Measurements from ENCODE around the gene CREB3L2. TPM values are rescaled to one million over a fixed set of nuclear protein-coding genes. Genes with fewer than 3 reads are reported as not detected.

CREB3L2 gene
- total and polyA plus RNA-seq, 2 of the 8 experiments (the other 6 are each of a cell fraction or from before 2014, with no cell fraction given), result 14.4 to 48.3 TPM

DNA sequence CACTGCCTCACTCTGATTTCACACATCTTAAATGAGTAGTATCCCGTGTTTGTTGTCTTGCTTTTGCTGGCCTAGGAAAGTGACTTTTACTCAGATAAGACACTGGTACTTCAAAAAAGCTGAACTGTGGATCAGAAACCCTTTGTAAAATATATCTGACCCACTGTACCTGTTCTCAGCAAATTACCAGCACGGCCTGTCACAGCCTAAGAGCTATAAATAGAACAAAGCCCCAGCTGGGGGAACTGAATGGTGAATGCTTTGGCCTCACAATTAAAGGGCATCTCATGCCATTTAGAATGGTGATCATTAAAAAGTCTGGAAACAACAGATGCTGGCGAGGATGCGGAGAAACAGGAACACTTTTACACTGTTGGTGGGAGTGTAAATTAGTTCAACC lies 76.1 kb downstream of the CREB3L2 start:
- Histone ChIP-seq H3K36me3 (ENCODE audit: control insufficient read depth in 2 of 4, insufficient read depth in 4 of 4, low read length in 3 of 4) (peaks cover 0 to 19% (median 11%) of the 10 kb centered on the region in 4 experiments; a peak in 6 of 8 replicates), H2BK120ac (replicated peaks; ENCODE audit: low read depth, low read length) (no peak overlapping the region), H3K79me2 (ENCODE audit: control insufficient read depth in 1 of 2, insufficient read depth in 2 of 2, low read length in 2 of 2) (peaks cover 0 to 3% of the 10 kb centered on the region in 2 experiments; a peak in 1 of 4 replicates), H2AK5ac (ENCODE audit: low read depth, low read length) (no peak overlapping the region), H4K8ac (ENCODE audit: extremely low read depth, insufficient read depth, low read length) (no peak overlapping the region), H3K27me3 (replicated peaks in 1 of 4; ENCODE audit: control insufficient read depth in 3 of 4, extremely low read depth in 1 of 4, insufficient read depth in 3 of 4, low read length in 3 of 4) (no peaks in the 10 kb centered on the region), H3K14ac (ENCODE audit: insufficient read length) (no peak overlapping the region), H3K79me1 (ENCODE audit: low read depth, low read length) (no peaks in the 10 kb centered on the region; the same call in 1 of the 2 replicates), H2AFZ (ENCODE audit: low read length) (no peak overlapping the region), H2BK12ac (ENCODE audit: low read depth, low read length) (no peak overlapping the region), H4K5ac (ENCODE audit: insufficient read length, low read depth, low read length) (no peak overlapping the region), H3K4ac (replicated peaks; ENCODE audit: insufficient read length, low read depth, low read length) (no peak overlapping the region), H4K20me1 (replicated peaks in 1 of 2; ENCODE audit: control insufficient read depth in 1 of 2, insufficient read depth in 2 of 2, low read length in 2 of 2) (no peaks in the 10 kb centered on the region), H2BK15ac (ENCODE audit: low read length) (no peak overlapping the region), H3K4me3 (ENCODE audit: extremely low read depth in 1 of 4, insufficient read depth in 2 of 4, low read depth in 3 of 4, low read length in 4 of 4) (no peak overlapping the region), H3K56ac (replicated peaks; ENCODE audit: insufficient read length, low read depth, low read length) (no peak overlapping the region), H3K9ac (replicated peaks in 1 of 4; ENCODE audit: extremely low read depth in 1 of 4, low read depth in 3 of 4, low read length in 3 of 4) (no peak overlapping the region), H3K18ac (ENCODE audit: extremely low read depth, low read length) (no peak overlapping the region), H3K27ac (ENCODE audit: low read depth, low read length) (no peak overlapping the region), H4K91ac (replicated peaks; ENCODE audit: insufficient read length, low read length) (no peak overlapping the region), H3K4me1 (replicated peaks in 1 of 4; ENCODE audit: control insufficient read depth in 3 of 4, insufficient read depth in 4 of 4, low read length in 3 of 4) (peaks cover 0 to 2% (median under 1%) of the 10 kb centered on the region in 4 experiments; a peak in 1 of 7 replicates), H2BK5ac (ENCODE audit: low read depth, low read length) (no peak overlapping the region), H3K4me2 (ENCODE audit: insufficient read depth in 1 of 2, low read depth in 2 of 2, low read length in 2 of 2) (no peak overlapping the region), H3K9me3 (ENCODE audit: insufficient read depth in 2 of 2, low read depth in 1 of 2, low read length in 1 of 2) (peaks cover 0 to 3% of the 10 kb centered on the region in 2 experiments; a peak in 1 of 4 replicates), H3K23ac (ENCODE audit: insufficient read length) (no peak overlapping the region), H3K23me2 (ENCODE audit: low read depth, low read length) (no peaks in the 10 kb centered on the region), H2BK20ac (ENCODE audit: low read length) (no peak overlapping the region)
- WGBS, 2 experiments (ENCODE audit: extremely low coverage in 1 of 2, insufficient coverage in 1 of 2, insufficient read length in 1 of 2, insufficient replicate concordance in 2 of 2, low coverage in 1 of 2, low lambda C conversion rate in 2 of 2, missing lambda C conversion rate in 1 of 2), result 82% methylated on average over 4 of the region's 4 CpGs; no CpG with 5 or more reads in 1 of the 2 experiments
- POLR2A ChIA-PET (ENCODE audit: partially characterized antibody), result no interaction called here
- FAIRE-seq (no peak), DNase-seq (ENCODE audit: low read depth in 1 of 2, low spot score in 2 of 2) (no peak)
- TF ChIP-seq POLR2A (IDR thresholded peaks at IDR 0.05; ENCODE audit: control extremely low read depth in 1 of 2, low read depth in 2 of 2, low read length in 2 of 2), result no peak
- TF ChIP-seq, protein P1, sequence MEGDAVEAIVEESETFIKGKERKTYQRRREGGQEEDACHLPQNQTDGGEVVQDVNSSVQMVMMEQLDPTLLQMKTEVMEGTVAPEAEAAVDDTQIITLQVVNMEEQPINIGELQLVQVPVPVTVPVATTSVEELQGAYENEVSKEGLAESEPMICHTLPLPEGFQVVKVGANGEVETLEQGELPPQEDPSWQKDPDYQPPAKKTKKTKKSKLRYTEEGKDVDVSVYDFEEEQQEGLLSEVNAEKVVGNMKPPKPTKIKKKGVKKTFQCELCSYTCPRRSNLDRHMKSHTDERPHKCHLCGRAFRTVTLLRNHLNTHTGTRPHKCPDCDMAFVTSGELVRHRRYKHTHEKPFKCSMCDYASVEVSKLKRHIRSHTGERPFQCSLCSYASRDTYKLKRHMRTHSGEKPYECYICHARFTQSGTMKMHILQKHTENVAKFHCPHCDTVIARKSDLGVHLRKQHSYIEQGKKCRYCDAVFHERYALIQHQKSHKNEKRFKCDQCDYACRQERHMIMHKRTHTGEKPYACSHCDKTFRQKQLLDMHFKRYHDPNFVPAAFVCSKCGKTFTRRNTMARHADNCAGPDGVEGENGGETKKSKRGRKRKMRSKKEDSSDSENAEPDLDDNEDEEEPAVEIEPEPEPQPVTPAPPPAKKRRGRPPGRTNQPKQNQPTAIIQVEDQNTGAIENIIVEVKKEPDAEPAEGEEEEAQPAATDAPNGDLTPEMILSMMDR (IDR thresholded peaks at IDR 0.05; ENCODE audit: control extremely low read depth in 1 of 3, insufficient read depth in 1 of 3, low read depth in 1 of 3, low read length in 3 of 3), result no peak
- CTCF ChIA-PET (ENCODE audit: partially characterized antibody), result interaction anchor here (0.9 to 2.9 kb wide), 2 partner anchors 22 to 77 kb away, joined by 4 to 8 read pairs; partner anchors contain the start of gene CREB3L2
